ENCODE data around the gene CTNND2. TPM values are rescaled to one million over a fixed set of nuclear protein-coding genes. Genes with fewer than 3 reads are reported as not detected.

Gene CTNND2
- polyA plus RNA-seq, 2 donors = 0.09 TPM; not detected in 1

- Histone ChIP-seq H3K9me3 (ENCODE audit: control insufficient read depth in 2 of 2, insufficient read depth in 1 of 2, low read depth in 1 of 2, low read length in 1 of 2) (peaks cover 0 to 5% of the 10 kb centered on the region in 2 donors), H3K36me3 (ENCODE audit: control insufficient read depth in 2 of 2, insufficient read depth in 2 of 2, low read length in 1 of 2) (no peaks in the 10 kb centered on the region), H3K4me1 (ENCODE audit: control insufficient read depth in 2 of 2, insufficient read depth in 2 of 2, low read length in 1 of 2) (no peaks in the 10 kb centered on the region), H3K4me3 (ENCODE audit: low read depth in 1 of 2, low read length in 2 of 2) (no peak overlapping the region), H3K27ac (ENCODE audit: low read depth in 2 of 2, low read length in 1 of 2) (no peak overlapping the region), H3K27me3 (ENCODE audit: control insufficient read depth in 1 of 2, insufficient read depth in 2 of 2, low read length in 2 of 2) (no peaks in the 10 kb centered on the region)
- 70 to 88% methylated on average over 5 of the region's 5 CpGs for WGBS, 2 donors
These were observed 722.3 kb downstream of the CTNND2 start for GRCh38 chr5:11181940-11182339.

- Histone ChIP-seq H3K36me3 (ENCODE audit: control insufficient read depth in 2 of 2, insufficient read depth in 2 of 2, low read length in 1 of 2) (no peaks in the 10 kb centered on the region), H3K9me3 (ENCODE audit: control insufficient read depth in 2 of 2, insufficient read depth in 1 of 2, low read depth in 1 of 2, low read length in 1 of 2) (peaks cover 0 to 5% of the 10 kb centered on the region in 2 donors), H3K27ac (ENCODE audit: low read depth in 2 of 2, low read length in 1 of 2) (no peak overlapping the region), H3K27me3 (ENCODE audit: control insufficient read depth in 1 of 2, insufficient read depth in 2 of 2, low read length in 2 of 2) (no peaks in the 10 kb centered on the region), H3K4me1 (ENCODE audit: control insufficient read depth in 2 of 2, insufficient read depth in 2 of 2, low read length in 1 of 2) (no peaks in the 10 kb centered on the region), H3K4me3 (ENCODE audit: low read depth in 1 of 2, low read length in 2 of 2) (no peak overlapping the region)
- 70 to 81% methylated on average over 6 of the region's 6 CpGs for WGBS, 2 donors
These were observed 723.4 kb downstream of the CTNND2 start for GRCh38 chr5:11180890-11181289.

- Histone ChIP-seq H3K27ac (ENCODE audit: low read depth in 2 of 2, low read length in 1 of 2) (no peak overlapping the region), H3K36me3 (ENCODE audit: control insufficient read depth in 2 of 2, insufficient read depth in 2 of 2, low read length in 1 of 2) (no peaks in the 10 kb centered on the region), H3K4me1 (ENCODE audit: control insufficient read depth in 2 of 2, insufficient read depth in 2 of 2, low read length in 1 of 2) (no peaks in the 10 kb centered on the region), H3K9me3 (ENCODE audit: control insufficient read depth in 2 of 2, insufficient read depth in 1 of 2, low read depth in 1 of 2, low read length in 1 of 2) (peaks cover 0 to 5% of the 10 kb centered on the region in 2 donors), H3K27me3 (ENCODE audit: control insufficient read depth in 1 of 2, insufficient read depth in 2 of 2, low read length in 2 of 2) (no peaks in the 10 kb centered on the region), H3K4me3 (ENCODE audit: low read depth in 1 of 2, low read length in 2 of 2) (no peak overlapping the region)
- WGBS, 2 donors = 93 to 94% methylated on average over 2 of the region's 2 CpGs
These were observed 726.1 kb downstream of the CTNND2 start for GRCh38 chr5:11177999-11178711.

- Histone ChIP-seq H3K36me3 (ENCODE audit: control insufficient read depth in 2 of 2, insufficient read depth in 2 of 2, low read length in 1 of 2) (no peaks in the 10 kb centered on the region), H3K4me3 (ENCODE audit: low read depth in 1 of 2, low read length in 2 of 2) (no peak overlapping the region), H3K4me1 (ENCODE audit: control insufficient read depth in 2 of 2, insufficient read depth in 2 of 2, low read length in 1 of 2) (no peaks in the 10 kb centered on the region), H3K27me3 (ENCODE audit: control insufficient read depth in 1 of 2, insufficient read depth in 2 of 2, low read length in 2 of 2) (no peaks in the 10 kb centered on the region), H3K27ac (ENCODE audit: low read depth in 2 of 2, low read length in 1 of 2) (no peak overlapping the region), H3K9me3 (ENCODE audit: control insufficient read depth in 2 of 2, insufficient read depth in 1 of 2, low read depth in 1 of 2, low read length in 1 of 2) (no peaks in the 10 kb centered on the region)
- 55 to 62% methylated on average over 7 of the region's 7 CpGs for whole genome bisulfite sequencing, 2 donors
These were observed 729.7 kb downstream of the CTNND2 start for GRCh38 chr5:11174591-11174990.

GRCh38 chr5:11172484-11172883, 731.8 kb downstream of the CTNND2 start:
- H3K27me3 ChIP-seq (ENCODE audit: control insufficient read depth in 1 of 2, insufficient read depth in 2 of 2, low read length in 2 of 2) = no peaks in the 10 kb centered on the region
- H3K4me3 ChIP-seq (ENCODE audit: low read depth in 1 of 2, low read length in 2 of 2) = no peak overlapping the region
- H3K36me3 ChIP-seq (ENCODE audit: control insufficient read depth in 2 of 2, insufficient read depth in 2 of 2, low read length in 1 of 2) = no peaks in the 10 kb centered on the region
- 64 to 75% methylated on average over 5 of the region's 5 CpGs for WGBS, 2 donors
- no peak overlapping the region for H3K27ac ChIP-seq (ENCODE audit: low read depth in 2 of 2, low read length in 1 of 2)
- H3K4me1 ChIP-seq (ENCODE audit: control insufficient read depth in 2 of 2, insufficient read depth in 2 of 2, low read length in 1 of 2) = no peaks in the 10 kb centered on the region
- no peaks in the 10 kb centered on the region for H3K9me3 ChIP-seq (ENCODE audit: control insufficient read depth in 2 of 2, insufficient read depth in 1 of 2, low read depth in 1 of 2, low read length in 1 of 2)

- Histone ChIP-seq H3K27ac (ENCODE audit: low read depth in 2 of 2, low read length in 1 of 2) (no peak overlapping the region), H3K4me1 (ENCODE audit: control insufficient read depth in 2 of 2, insufficient read depth in 2 of 2, low read length in 1 of 2) (no peaks in the 10 kb centered on the region), H3K36me3 (ENCODE audit: control insufficient read depth in 2 of 2, insufficient read depth in 2 of 2, low read length in 1 of 2) (no peaks in the 10 kb centered on the region), H3K9me3 (ENCODE audit: control insufficient read depth in 2 of 2, insufficient read depth in 1 of 2, low read depth in 1 of 2, low read length in 1 of 2) (no peaks in the 10 kb centered on the region), H3K27me3 (ENCODE audit: control insufficient read depth in 1 of 2, insufficient read depth in 2 of 2, low read length in 2 of 2) (no peaks in the 10 kb centered on the region), H3K4me3 (ENCODE audit: low read depth in 1 of 2, low read length in 2 of 2) (no peak overlapping the region)
- 85 to 89% methylated on average over 1 of the region's 1 CpG for WGBS, 2 donors
These were observed 733.0 kb downstream of the CTNND2 start for GRCh38 chr5:11171236-11171635.

GRCh38 chr5:11166923-11167322, 737.3 kb downstream of the CTNND2 start:
- WGBS, 2 donors = 81% methylated on average over 7 of the region's 7 CpGs
- no peaks in the 10 kb centered on the region for H3K9me3 ChIP-seq (ENCODE audit: control insufficient read depth in 2 of 2, insufficient read depth in 1 of 2, low read depth in 1 of 2, low read length in 1 of 2)

GRCh38 chr5:11164531-11165294, 739.5 kb downstream of the CTNND2 start:
- no peak overlapping the region for H3K4me3 ChIP-seq (ENCODE audit: low read depth in 1 of 2, low read length in 2 of 2)
- 68 to 84% methylated on average over 6 of the region's 6 CpGs for WGBS, 2 donors
- H3K4me1 ChIP-seq (ENCODE audit: control insufficient read depth in 2 of 2, insufficient read depth in 2 of 2, low read length in 1 of 2) = no peaks in the 10 kb centered on the region
- H3K27me3 ChIP-seq (ENCODE audit: control insufficient read depth in 1 of 2, insufficient read depth in 2 of 2, low read length in 2 of 2) = no peaks in the 10 kb centered on the region
- no peaks in the 10 kb centered on the region for H3K9me3 ChIP-seq (ENCODE audit: control insufficient read depth in 2 of 2, insufficient read depth in 1 of 2, low read depth in 1 of 2, low read length in 1 of 2)
- no peaks in the 10 kb centered on the region for H3K36me3 ChIP-seq (ENCODE audit: control insufficient read depth in 2 of 2, insufficient read depth in 2 of 2, low read length in 1 of 2)
- no peak overlapping the region for H3K27ac ChIP-seq (ENCODE audit: low read depth in 2 of 2, low read length in 1 of 2)

More at GRCh38 chr5:11166923-11167322, 737.3 kb downstream of the CTNND2 start:
- Histone ChIP-seq H3K4me1 (ENCODE audit: control insufficient read depth in 2 of 2, insufficient read depth in 2 of 2, low read length in 1 of 2) (no peaks in the 10 kb centered on the region), H3K4me3 (ENCODE audit: low read depth in 1 of 2, low read length in 2 of 2) (no peak overlapping the region), H3K27me3 (ENCODE audit: control insufficient read depth in 1 of 2, insufficient read depth in 2 of 2, low read length in 2 of 2) (no peaks in the 10 kb centered on the region), H3K27ac (ENCODE audit: low read depth in 2 of 2, low read length in 1 of 2) (no peak overlapping the region), H3K36me3 (ENCODE audit: control insufficient read depth in 2 of 2, insufficient read depth in 2 of 2, low read length in 1 of 2) (no peaks in the 10 kb centered on the region)

- no peaks in the 10 kb centered on the region for H3K9me3 ChIP-seq (ENCODE audit: control insufficient read depth in 2 of 2, insufficient read depth in 1 of 2, low read depth in 1 of 2, low read length in 1 of 2)
- 90 to 95% methylated on average over 3 of the region's 3 CpGs for WGBS, 2 donors
- H3K36me3 ChIP-seq (ENCODE audit: control insufficient read depth in 2 of 2, insufficient read depth in 2 of 2, low read length in 1 of 2) = no peaks in the 10 kb centered on the region
- no peak overlapping the region for H3K27ac ChIP-seq (ENCODE audit: low read depth in 2 of 2, low read length in 1 of 2)
- H3K4me3 ChIP-seq (ENCODE audit: low read depth in 1 of 2, low read length in 2 of 2) = no peak overlapping the region
- no peaks in the 10 kb centered on the region for H3K4me1 ChIP-seq (ENCODE audit: control insufficient read depth in 2 of 2, insufficient read depth in 2 of 2, low read length in 1 of 2)
- H3K27me3 ChIP-seq (ENCODE audit: control insufficient read depth in 1 of 2, insufficient read depth in 2 of 2, low read length in 2 of 2) = no peaks in the 10 kb centered on the region
These were observed 747.1 kb downstream of the CTNND2 start for GRCh38 chr5:11157132-11157531.
